Skeletal muscle cell (primary cell): ENCODE results near the gene CHMP2A.
"Not testable (repeated sequence)": the region's sequence is repeated elsewhere in the genome, so short reads cannot be mapped to it uniquely, and the experiment has no call there.

ENCODE experiments used
- DNase-seq: peaks from one replicate; pipeline ENCODE4 v3.0.0-alpha.2; 2010; ENCODE audit warnings: low read depth
- H3K4me3 ChIP-seq: 2 replicates; pipeline ENCODE4 v1.5.1; 2011; ENCODE audit warnings: low read depth, mild to moderate bottlenecking, control low read depth, low read length, moderate library complexity

Gene CHMP2A

DNA sequence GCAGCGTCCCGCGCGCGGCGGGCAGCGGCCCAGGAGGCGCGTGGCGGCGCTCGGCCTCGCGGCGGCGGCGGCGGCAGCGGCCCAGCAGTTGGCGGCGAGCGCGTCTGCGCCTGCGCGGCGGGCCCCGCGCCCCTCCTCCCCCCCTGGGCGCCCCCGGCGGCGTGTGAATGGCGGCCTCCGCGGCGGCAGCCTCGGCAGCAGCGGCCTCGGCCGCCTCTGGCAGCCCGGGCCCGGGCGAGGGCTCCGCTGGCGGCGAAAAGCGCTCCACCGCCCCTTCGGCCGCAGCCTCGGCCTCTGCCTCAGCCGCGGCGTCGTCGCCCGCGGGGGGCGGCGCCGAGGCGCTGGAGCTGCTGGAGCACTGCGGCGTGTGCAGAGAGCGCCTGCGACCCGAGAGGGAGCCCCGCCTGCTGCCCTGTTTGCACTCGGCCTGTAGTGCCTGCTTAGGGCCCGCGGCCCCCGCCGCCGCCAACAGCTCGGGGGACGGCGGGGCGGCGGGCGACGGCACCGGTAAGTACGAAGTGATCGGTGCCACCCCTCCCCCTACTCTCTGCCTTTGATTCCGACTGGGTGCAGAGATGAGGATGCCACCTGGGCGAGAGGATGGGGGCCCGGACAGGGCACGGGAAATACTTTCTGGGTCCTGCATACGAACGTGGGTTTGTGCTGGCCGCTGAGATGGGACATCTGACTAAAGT, 10.2 kb downstream of the CHMP2A start:
- no peak for DNase-seq
- H3K4me3 ChIP-seq: peak overlapping the region; percentile 96

DNA sequence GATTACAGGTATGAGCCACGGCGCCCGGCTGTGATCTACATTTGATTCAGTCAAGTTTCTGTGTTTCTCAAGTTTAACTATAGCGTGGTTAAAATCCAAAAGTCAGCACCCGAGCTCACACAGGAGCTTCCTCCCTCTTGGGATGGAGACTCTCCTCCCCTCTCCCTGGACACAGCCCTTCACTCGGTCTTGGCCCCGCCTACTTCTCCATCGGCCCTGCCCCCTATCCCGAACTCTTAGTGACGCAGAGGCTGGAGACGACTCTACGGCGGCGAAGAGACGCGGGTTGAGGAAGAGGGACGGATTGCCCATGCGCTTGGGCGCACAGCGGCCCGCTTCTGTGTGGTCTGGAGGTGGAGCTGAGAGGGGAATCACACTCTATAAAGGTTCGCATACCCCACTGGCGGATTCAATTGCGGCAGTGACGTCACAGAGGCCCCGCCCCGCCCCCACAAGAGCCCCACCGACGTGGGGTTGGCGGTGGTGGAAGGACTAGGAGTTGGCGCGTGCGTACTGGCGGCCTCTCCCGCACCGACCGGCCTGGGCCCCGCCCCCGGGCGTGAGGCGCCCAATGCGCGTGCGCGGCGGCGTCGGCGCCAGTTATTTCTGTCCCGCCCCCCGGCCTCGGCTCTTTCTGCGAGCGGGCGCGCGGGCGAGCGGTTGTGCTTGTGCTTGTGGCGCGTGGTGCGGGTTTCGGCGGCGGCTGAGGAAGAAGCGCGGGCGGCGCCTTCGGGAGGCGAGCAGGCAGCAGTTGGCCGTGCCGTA, 10.9 kb downstream of the CHMP2A start, which contains the start of gene TRIM28:
Gene TRIM28, plus strand, starts transcription at position 239 of the 765 bp plus-strand sequence. CDS start 694 bp downstream, outside the sequence.
- peak; percentile 98 for DNase-seq
- peak within 1 kb of the TSS; percentile 96 for H3K4me3 ChIP-seq

GRCh38 chr19:58542641-58543372, 12.1 kb downstream of the CHMP2A start:
- not testable (repeated sequence) for H3K4me3 ChIP-seq

DNA sequence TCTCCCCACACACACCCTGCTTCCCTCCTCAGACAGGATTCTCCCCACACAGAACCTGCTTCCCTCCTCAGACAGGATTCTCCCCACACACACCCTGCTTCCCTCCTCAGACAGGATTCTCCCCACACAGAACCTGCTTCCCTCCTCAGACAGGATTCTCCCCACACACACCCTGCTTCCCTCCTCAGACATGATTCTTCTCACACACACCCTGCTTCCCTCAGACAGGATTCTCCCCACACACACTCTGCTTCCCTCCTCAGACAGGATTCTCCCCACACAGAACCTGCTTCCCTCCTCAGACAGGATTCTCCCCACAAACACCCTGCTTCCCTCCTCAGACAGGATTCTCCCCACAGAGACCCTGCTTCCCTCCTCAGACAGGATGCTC, 15.7 kb downstream of the CHMP2A start:
- not testable (repeated sequence) for DNase-seq, H3K4me3 ChIP-seq

More at GRCh38 chr19:58542641-58543372, 12.1 kb downstream of the CHMP2A start:
- not testable (repeated sequence) for DNase-seq

DNA sequence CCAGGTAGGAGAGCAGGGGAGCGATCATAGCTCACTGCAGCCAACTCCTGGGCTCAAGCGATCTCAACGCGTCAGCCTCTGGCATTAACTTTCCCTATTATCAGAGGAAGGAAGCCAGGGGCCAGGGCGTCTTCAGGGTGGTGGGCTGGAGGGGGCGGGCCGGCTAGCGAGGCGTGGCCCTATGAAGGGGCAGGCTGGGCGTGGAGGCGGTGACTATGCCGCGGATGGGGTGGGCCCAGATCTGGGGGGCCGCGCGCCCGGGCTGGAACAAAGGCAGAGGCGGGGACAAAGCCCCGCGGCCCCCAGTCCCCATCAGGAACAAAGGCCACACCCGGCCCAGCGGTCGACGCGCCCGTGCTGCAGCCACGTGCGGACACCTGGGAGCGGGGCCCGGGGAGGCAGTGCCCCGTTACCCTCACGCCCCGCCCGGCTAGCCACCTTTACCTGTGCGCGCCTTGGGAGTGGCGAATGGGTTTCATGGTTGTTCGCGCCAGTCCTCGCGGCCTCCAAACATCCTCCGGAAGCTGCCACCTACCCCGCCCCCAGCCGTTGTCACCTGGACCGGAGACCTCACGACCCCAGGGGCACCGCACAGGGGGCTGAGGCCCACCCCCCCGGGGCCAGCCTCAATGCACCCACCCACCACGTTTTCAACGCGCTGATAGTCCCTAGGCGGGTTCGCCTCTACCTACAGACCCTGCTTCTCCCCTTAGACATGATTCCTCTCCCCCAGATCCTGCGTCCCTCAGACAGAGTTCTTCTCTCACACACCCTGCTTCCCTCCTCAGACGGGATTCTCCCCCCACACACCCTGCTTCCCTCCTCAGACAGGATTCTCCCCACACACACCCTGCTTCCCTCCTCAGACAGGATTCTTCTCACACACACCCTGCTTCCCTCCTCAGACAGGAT, 16.4 kb downstream of the CHMP2A start:
- peak overlapping the region; percentile 39 for H3K4me3 ChIP-seq
- no peak for DNase-seq

- no peak for DNase-seq
- H3K4me3 ChIP-seq: no peak overlapping the region
These were observed 17.8 kb downstream of the CHMP2A start for GRCh38 chr19:58536852-58537798.

GRCh38 chr19:58535857-58536256, 19.0 kb downstream of the CHMP2A start:
- DNase-seq: no peak
- H3K4me3 ChIP-seq: no peak overlapping the region

GRCh38 chr19:58531034-58531840, 23.7 kb downstream of the CHMP2A start:
- DNase-seq: no peak
- H3K4me3 ChIP-seq: no peak overlapping the region

GRCh38 chr19:58529405-58529804, 25.5 kb downstream of the CHMP2A start:
- H3K4me3 ChIP-seq: no peak overlapping the region
- no peak for DNase-seq

DNA sequence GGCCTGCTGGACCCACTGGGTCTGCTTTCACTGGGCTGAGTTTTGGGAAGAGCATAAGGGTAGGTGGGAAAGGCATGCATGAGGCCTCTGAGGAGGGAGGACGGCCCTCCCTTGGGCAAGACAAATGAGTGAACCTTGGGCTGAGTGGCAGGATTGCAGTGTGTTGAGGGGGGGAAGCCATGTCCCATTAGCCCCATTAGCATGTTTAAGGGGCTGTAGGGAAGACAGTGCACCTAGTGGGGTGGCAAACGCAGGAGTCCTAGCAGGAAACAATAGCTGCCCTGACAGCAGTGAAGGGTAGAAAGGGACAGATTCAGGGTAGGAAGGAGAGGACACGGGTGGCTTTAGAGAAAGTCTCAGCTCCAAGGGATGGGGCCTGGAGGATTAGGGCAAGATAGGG, 32.2 kb downstream of the CHMP2A start:
- H3K4me3 ChIP-seq: no peak overlapping the region
- no peak for DNase-seq

DNA sequence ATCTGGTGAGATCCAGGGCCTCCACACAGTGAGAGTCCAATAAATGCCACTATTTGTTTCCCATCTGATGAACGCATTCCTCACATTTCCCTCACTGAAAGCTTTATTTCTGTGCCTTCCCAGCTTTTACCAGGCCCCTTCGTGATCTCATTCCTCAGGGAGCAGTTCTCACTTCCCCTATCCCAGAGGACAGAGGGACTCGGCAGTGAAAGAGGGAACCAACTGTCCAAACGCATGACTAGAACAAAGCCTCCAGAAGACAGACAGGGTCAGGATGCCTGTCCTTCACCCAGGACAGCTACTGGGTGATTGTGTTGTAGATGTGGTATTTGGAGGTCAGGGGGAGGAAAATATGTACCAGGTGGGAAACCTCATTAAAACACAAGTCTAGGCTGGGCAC, 33.3 kb downstream of the CHMP2A start:
- DNase-seq: no peak

GRCh38 chr19:58520257-58520599, 34.7 kb downstream of the CHMP2A start:
- H3K4me3 ChIP-seq: peak overlapping the region; percentile 84
- no peak for DNase-seq

More for the DNA sequence above, 33.3 kb downstream of the CHMP2A start:
- H3K4me3 ChIP-seq: no peak overlapping the region

DNA sequence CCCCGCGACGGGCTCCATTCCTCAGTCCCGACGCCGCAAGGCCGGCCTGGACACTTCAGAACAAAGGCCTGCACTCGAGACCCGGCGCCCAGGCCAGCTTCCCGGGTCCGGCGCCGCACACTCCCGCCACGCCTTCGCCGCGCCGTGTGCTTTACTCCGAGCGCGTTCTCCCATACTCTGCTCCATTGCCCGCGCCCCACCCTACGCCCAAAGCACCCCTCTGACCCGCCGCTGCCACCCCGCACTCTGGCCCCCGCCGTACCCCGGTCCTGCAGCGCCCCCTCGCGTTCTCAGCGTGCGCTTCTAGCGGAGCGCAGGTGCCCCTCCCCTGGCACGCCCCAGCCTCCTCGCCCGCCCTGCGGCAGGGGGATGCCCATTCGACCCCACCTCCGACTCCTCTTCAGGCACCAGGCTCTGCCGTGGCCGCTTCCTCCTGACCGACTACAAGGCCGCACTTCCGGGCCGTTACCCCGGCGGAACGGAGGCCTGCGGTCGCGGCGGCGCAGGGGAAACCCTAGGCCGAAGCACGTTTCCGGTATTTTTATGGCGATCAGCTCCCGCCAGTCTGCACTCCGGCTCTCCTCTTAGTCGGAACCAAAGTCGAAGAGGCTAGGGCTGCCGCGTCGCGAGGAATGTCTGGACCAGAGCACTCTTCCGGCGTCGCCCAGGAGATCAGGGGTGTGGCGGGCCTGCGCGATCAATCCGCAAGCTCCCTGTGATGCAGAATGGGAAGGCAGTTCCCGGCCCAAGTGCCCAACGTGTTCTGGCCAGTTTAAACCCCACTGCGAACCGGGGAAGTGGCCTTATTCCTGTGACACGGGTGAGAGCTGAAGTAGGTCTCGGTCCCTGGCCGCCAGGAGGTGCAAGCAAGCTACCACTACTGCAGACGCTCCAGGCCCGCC, 35.3 kb downstream of the CHMP2A start, which contains the start of gene ZBTB45:
Gene ZBTB45, minus strand, starts transcription at position 456 of the 902 bp plus-strand sequence. CDS start 2,137 bp downstream, outside the sequence.
- peak; percentile 87 for DNase-seq
- H3K4me3 ChIP-seq: peak within 1 kb of the TSS; percentile 84

DNA sequence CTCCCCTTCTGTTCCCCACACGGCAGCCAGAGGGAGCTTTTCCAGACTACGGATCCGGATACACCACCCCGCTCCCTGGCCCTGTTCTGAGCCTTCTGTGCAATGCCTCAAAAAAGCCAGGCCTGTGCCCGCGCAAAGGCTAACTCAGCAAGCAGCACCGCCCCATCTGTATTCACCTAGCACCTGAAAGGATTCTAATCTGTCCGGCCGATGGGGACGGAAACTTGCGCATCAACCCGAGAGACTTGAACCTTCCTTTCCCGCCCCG, 35.9 kb downstream of the CHMP2A start:
- DNase-seq: peak; percentile 31

DNA sequence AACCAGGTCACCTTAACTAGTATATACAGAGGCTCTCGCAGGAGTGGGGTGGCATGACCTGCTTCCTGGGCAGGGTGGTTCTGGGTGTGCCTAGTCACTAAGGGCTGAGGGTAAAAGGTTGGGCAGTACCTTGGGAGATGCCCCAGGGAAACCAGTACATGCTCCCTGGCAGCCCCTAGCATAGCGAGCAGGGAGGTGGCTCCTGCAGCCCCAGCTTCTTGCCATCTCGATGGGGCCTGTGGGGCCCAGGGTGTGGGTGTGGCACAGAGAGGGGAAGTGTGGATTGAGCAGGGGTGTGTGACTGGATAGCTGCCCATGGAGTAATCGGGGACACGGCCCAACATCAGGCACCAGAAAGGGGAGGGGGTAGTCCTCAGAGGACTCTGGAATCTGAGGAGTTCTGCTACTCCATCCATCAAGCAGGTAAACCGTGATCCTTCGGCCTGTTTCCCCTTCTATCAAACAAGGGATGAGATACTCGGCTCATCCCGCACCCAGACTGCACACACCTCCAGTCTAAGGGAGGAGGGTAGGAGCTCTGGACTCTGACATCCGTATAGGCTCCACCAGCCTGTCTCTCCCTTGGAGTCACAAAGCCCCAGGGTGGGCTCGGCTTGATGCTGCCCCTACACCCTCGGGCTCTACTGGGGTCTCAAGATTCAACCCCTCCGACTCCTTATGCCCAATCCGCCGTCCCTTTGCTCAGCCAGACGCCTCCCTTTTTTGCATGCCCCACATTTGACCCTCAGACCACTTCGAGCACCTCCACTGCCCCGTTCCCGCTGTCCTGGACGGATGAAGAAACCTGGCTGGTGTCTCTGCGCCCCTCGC, 36.4 kb downstream of the CHMP2A start:
- no peak for DNase-seq
- peak overlapping the region; percentile 84 for H3K4me3 ChIP-seq

More for the DNA sequence above, 35.9 kb downstream of the CHMP2A start:
- H3K4me3 ChIP-seq: peak overlapping the region; percentile 84
